GM06990 (cell line): ENCODE measurements around the gene RAD9A.

Source experiments
- DNase-seq: peaks from one replicate; pipeline ENCODE4 v3.0.0-alpha.2; 2011; ENCODE audit not compliant: insufficient read length; ENCODE audit errors: extremely low read depth
- H3K27me3 ChIP-seq: replicated peaks from 2 replicates; pipeline ENCODE4 v1.6.0; 2011; ENCODE audit warnings: low read length; ENCODE audit not compliant: control insufficient read depth, insufficient read depth
- H3K36me3 ChIP-seq: 2 replicates; pipeline ENCODE4 v1.5.1; 2011; ENCODE audit warnings: low read length; ENCODE audit not compliant: control insufficient read depth, insufficient read depth
- H3K4me3 ChIP-seq: replicated peaks from 2 replicates; pipeline ENCODE4 v1.5.1; 2011; ENCODE audit warnings: low read depth, mild to moderate bottlenecking, control low read depth, low read length
- TF ChIP-seq, protein P1 (sequence below): IDR thresholded peaks from 2 replicates; pipeline ENCODE4 v1.5.1; 2011; ENCODE audit warnings: low read length, control low read depth, mild to moderate bottlenecking, inconsistent platforms; ENCODE audit not compliant: insufficient read depth, poor library complexity, severe bottlenecking

Gene RAD9A

GRCh38 chr11:67411785-67412152 is 20.0 kb downstream of the RAD9A start:
- no peak overlapping the region for H3K4me3 ChIP-seq
- H3K36me3 ChIP-seq, result peaks cover 10% of the 10 kb centered on the region
- TF ChIP-seq, protein P1, sequence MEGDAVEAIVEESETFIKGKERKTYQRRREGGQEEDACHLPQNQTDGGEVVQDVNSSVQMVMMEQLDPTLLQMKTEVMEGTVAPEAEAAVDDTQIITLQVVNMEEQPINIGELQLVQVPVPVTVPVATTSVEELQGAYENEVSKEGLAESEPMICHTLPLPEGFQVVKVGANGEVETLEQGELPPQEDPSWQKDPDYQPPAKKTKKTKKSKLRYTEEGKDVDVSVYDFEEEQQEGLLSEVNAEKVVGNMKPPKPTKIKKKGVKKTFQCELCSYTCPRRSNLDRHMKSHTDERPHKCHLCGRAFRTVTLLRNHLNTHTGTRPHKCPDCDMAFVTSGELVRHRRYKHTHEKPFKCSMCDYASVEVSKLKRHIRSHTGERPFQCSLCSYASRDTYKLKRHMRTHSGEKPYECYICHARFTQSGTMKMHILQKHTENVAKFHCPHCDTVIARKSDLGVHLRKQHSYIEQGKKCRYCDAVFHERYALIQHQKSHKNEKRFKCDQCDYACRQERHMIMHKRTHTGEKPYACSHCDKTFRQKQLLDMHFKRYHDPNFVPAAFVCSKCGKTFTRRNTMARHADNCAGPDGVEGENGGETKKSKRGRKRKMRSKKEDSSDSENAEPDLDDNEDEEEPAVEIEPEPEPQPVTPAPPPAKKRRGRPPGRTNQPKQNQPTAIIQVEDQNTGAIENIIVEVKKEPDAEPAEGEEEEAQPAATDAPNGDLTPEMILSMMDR, result no peak
- no peak for DNase-seq
- no peaks in the 10 kb centered on the region; the same call in 1 of the 2 replicates for H3K27me3 ChIP-seq

DNA sequence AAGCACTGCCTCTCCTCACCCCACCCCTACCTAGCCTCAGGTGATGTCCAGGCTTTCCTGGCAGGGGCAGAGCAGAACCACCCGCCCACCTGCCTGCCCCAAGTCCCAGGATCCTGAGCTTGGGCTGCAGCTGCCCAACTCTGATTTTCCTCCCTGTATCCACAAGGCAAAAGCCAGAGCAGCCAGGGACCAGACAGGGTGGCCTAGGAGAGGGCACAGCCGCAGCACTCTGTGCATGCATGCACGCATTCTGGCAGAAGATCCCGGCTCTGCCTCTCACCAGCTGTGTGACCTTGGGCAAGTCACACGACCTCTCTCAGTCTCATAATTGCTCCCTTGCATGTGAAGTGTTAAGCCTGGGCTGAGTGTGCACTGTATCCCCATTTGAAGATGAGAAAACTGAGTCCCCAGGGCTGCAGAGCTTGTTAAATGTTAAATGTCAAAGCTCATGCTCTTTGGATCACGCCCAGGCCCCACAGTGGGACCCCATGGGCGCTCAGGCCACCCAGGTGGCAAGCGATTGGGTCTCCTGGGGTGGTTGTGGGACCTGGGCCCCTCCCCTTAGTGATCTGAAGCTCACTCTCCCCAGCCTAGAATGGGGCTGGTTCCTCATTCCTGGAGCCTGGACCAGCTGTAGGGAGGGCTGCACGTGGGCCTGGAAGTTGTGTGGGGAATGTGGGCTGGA is 20.9 kb downstream of the RAD9A start:
- TF ChIP-seq, protein P1, result no peak
- no peaks in the 10 kb centered on the region; the same call in 1 of the 2 replicates for H3K27me3 ChIP-seq

DNA sequence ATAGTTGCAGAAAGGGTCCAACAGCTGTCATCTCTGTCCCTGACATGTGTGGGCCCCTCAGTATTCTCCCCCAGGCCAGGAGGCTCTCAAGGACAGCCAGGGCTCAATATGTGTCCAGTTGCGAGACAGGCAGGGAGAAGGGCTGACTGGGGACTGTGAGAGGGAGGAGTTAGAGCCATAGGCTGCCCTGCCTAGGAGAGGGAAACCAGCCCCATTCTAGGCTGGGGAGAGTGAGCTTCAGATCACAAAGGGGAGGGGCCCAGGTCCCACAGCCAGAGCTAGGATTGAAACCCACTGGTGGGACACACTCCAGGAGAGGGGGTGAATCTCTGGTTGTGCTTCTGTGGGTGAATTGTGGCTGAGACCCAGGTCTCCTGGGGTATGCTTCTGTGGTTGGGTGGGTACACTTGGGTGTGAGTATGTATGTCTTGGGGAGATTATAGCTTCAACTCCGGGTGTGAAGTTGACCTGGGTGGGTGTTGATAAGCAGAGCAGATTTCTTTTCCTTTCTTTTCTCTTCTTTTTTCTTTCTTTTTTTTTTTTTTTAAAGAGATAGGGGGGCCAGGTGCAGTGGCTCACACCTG is 21.6 kb downstream of the RAD9A start:
- no peak for DNase-seq
- TF ChIP-seq, protein P1, result no peak
- H3K27me3 ChIP-seq, result no peaks in the 10 kb centered on the region; the same call in 1 of the 2 replicates
- H3K4me3 ChIP-seq, result no peak overlapping the region
- H3K36me3 ChIP-seq, result peaks cover 2% of the 10 kb centered on the region

More for the DNA sequence above, 20.9 kb downstream of the RAD9A start:
- Histone ChIP-seq H3K36me3 (peaks cover 7% of the 10 kb centered on the region), H3K4me3 (no peak overlapping the region)
- DNase-seq, result no peak

DNA sequence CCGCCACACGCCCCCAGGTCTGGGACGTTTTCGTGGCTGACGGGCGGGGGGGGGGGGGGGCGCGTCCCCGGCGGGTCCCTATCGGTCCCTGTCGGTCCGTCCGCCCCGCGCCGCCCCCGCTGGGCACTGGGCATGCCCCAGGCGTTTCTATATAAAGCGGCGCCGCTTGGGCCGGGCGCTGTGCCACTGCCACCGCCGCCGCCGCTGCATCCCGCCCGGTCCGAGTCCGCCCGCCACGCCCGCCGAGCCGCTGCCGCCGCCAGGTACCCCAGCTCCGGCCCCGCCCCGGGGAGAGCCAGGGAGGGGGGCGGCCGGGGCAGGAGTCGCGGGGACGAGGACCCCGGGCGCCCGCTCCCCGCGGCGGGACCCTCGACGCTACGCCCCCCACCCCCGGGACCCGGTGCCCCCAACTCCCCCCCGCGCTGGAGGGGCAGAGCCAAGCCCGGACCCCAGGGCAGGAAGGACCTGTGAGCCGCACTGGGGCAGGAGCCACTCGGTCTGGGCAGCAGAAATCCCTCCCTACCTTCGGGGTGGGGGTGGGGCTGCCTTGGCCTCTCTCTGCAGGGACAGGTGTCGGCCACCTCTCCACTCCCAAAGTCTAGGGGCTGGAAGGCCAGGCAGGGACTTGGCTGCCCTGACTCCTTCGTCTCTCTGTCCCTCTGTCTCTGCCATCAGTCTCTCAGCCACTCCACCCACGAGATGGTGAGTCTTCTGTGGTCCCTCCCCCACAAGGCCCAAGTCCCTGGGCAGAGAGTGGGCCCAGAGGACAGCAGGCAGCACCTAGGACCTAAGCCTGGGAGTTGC is 23.9 kb downstream of the RAD9A start, which contains the start of gene CARNS1:
Gene CARNS1, plus strand, starts transcription at position 178 of the 804 bp plus-strand sequence. Its CDS starts 522 bp downstream, at position 700.
- Histone ChIP-seq H3K27me3 (no peaks in the 10 kb centered on the region; the same call in 1 of the 2 replicates), H3K4me3 (no peak within 1 kb of the TSS), H3K36me3 (no peaks in the 10 kb centered on the region)
- no peak for DNase-seq
- TF ChIP-seq, protein P1, result no peak

DNA sequence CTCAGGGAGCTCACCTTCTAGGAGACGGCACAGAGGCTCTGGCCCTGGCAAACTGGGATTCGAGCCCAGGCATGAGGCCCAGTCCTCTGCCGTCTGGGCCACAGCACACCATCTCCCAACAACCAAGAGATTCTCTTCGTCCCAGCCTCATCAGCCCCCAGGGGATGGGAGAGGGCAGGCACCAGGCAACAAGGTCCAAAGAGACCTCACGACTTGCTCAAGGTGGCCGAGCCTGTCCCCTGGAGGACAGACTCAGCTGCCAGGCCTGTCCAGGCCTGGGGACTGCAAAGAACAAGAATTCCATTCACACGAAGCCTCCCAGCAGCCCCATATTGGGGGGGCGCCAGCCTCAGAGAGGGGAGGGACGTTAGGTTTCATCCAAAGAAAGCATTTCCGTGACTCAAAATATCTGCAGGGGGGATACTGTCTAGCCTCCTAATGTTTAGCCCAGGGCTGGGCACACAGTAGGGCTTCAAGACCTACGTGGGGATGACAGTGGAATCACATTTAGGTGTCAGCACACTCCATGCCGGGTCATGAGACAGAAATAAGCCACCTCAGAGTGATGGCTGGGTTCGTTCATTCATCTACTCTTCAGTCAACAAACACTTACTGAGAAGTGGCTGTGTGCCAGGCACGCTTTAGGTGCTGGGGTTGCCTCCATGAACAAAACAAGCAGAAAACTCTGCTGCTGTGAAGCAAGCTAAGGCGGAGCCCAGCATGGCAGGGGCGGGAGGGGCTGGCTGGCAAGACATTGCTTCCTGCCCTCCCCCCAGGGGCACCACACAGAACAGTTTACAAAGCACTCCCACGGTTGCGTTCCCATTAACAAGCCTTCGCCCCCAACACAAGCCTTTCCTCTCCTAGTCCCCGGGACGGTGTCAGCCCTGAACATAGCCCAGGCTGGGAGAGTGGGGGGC is 24.9 kb downstream of the RAD9A start:
- H3K36me3 ChIP-seq, result no peaks in the 10 kb centered on the region
- no peak overlapping the region for H3K4me3 ChIP-seq
- TF ChIP-seq, protein P1, result no peak
- no peaks in the 10 kb centered on the region; the same call in 1 of the 2 replicates for H3K27me3 ChIP-seq
- DNase-seq, result no peak
